AG09319 (cell line): ENCODE measurements around the gene ACP7.
"Not testable (repeated sequence)": the region's sequence is repeated elsewhere in the genome, so short reads cannot be mapped to it uniquely, and the experiment has no call there.

ENCODE experiments used
- DNase-seq: peaks from one replicate; pipeline ENCODE4 v3.0.0-alpha.2; 2010; ENCODE audit warnings: low read depth; ENCODE audit errors: extremely low read depth
- TF ChIP-seq, protein P1 (sequence below): IDR thresholded peaks from 2 replicates; pipeline ENCODE4 v1.5.1; 2011; ENCODE audit warnings: low read depth, mild to moderate bottlenecking, inconsistent platforms, low read length, moderate library complexity

The ACP7 gene

DNA sequence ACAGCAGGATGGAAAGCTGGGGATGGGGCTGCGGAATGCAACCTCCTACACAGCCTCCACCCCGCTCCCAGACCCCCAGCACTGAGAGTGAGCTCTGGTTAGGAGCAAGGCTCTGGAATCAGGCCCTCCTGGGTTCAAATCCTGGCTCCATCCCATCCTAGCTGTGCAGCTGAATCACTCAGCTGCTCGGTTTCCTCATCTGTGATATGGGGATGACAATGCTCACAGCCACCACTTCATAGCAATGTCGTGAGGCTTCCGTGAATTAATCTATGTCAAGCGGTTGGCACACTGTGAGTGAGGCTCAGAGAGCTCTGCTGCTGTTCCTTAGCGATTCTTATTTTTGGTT lies 538 bp downstream of the ACP7 start:
- no peak for DNase-seq
- TF ChIP-seq, protein P1, sequence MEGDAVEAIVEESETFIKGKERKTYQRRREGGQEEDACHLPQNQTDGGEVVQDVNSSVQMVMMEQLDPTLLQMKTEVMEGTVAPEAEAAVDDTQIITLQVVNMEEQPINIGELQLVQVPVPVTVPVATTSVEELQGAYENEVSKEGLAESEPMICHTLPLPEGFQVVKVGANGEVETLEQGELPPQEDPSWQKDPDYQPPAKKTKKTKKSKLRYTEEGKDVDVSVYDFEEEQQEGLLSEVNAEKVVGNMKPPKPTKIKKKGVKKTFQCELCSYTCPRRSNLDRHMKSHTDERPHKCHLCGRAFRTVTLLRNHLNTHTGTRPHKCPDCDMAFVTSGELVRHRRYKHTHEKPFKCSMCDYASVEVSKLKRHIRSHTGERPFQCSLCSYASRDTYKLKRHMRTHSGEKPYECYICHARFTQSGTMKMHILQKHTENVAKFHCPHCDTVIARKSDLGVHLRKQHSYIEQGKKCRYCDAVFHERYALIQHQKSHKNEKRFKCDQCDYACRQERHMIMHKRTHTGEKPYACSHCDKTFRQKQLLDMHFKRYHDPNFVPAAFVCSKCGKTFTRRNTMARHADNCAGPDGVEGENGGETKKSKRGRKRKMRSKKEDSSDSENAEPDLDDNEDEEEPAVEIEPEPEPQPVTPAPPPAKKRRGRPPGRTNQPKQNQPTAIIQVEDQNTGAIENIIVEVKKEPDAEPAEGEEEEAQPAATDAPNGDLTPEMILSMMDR, result no peak

DNA sequence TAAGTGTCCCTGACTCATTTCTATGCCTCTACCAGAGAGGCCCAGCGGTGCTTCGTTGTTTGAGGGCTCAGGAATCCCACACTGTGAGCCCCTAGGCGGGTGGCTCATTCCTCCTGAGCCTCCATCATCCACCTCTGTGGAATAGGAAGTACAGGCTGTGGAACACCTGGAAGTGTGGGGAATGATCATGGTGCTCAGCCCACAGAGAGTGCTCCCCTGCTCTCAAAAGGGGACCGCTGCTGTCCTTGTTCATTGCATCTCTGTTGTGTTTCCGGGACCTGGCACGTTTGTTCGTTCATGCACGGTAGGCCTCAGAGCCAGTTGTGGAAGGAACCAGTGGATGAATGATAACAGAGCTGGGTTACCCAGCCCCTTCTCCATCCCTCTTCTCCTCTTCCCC lies 1.2 kb downstream of the ACP7 start:
- no peak for DNase-seq
- TF ChIP-seq, protein P1, result no peak

DNA sequence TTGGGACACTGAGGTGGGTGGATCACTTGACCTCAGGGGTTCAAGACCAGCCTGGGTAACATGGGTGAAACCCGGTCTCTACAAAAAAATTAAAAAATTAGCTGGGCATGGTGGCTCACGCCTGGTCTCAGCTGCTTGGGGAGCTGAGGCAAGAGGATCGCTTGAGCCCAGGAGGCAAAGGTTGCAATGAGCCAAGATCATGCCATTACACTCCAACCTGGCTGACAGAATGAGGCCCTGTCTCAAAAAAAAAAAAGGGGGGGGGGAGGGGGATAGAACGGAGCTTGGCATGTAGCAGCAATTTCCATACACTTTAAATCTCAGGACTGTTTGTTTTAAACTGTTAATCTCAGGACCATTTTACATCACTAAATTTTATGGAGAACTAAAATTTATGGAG lies 2.2 kb downstream of the ACP7 start:
- TF ChIP-seq, protein P1, result no peak
- no peak for DNase-seq

DNA sequence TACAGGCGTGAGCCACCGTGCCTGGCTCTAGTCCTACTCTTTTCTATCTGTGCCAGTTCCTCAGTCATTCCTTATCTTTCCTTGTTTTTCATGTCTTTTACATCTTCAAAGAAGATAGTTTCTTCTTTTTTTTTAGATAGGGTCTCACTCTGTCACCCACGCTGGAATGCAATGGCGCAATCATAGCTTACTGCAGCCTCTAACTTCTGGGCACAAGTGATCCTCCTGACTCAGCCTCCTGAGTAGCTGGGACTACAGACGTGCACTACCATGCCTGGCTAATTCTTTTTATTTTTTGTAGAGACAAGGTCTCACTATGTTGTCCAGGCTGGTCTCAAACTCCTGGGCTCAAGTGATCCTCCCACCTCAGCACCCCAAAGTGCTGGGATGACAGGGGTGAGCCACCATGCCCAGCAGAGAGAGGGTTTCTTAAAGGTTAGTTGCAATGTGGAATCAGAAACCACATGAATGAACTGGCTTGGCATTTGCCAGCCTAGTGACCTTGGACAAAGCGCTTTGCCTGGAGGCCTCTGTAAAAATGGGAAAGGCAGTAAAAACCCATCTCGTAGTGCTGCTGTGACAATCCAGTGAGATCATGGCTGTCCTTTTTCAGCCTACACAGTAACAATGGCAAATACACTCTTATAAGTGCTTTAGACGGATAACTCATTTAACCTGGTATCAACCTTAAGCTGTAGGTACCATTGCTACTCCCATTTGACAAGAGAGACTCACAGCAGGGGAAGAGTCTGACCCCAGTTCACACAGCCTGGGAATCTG lies 3.9 kb downstream of the ACP7 start:
- TF ChIP-seq, protein P1, result no peak
- DNase-seq, result no peak

DNA sequence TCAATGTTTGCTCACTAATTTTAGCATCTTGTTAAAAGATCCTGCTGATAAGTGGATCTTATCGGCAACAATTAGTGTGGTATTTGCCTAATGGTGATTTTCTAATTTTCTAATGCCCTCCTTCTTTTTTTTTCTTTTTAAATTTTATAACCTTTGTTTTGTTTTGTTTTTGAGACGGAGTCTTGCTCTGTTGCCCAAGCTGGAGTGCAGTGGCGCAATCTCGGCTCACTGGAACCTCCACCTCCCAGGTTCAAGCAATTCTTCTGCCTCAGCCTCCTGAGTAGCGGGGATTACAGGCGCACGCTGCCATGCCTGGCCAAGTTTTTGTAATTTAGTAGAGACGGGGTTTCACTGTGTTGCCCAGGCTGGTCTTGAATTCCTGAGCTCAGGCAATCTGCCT lies 5.8 kb downstream of the ACP7 start:
- not testable (repeated sequence) for DNase-seq

DNA sequence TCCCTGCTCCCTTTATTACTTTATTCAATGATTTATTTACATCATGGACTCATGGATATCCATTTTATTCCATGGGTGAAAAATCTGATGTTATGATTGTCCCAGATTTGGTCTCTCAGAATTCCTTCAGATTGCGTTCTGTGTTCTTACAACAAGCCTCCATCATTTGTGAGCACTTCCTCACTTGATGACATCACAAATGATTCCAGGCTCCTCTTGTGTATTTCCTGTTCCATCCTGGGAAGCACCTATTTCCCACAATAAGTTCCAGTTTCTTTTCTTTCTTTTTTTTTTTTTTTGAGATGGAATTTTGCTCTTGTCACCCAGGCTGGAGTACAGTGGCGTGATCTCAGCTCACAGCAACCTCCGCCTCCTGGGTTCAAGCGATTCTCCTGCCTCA lies 6.7 kb downstream of the ACP7 start:
- no peak for DNase-seq
- TF ChIP-seq, protein P1, result no peak

DNA sequence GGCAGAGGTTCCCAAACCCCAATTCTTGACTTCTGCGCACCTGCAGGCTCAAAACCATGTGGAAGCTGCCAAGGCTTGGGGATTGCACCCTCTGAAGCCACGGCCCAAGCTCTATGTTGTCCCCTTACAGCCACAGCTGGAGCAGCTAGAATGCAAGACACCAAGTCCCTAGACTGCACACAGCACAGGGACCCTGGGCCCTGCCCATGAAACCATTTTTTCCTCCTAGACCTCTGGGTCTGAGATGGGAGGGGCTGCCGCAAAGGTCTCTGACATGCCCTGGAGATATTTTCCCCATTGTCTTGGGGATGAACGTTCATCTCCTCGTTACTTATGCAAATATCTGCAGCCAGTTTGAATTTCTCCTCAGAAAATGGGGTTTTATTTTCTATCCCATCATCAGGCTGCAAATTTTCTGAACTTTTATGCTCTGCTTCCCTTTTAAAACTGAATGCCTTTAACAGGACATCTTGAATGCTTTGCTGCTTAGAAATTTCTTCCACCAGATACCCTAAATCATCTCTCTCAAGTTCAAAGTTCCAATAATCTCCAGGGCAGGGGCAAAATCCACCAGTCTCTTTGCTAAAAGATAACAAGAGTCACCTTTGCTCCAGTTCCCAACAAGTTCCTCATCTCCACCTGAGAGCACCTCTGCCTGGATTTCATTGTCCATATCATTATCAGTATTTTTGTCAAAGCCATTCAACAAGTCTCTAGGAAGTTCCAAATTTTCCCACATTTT lies 11.8 kb downstream of the ACP7 start:
- DNase-seq, result not testable (repeated sequence)

DNA sequence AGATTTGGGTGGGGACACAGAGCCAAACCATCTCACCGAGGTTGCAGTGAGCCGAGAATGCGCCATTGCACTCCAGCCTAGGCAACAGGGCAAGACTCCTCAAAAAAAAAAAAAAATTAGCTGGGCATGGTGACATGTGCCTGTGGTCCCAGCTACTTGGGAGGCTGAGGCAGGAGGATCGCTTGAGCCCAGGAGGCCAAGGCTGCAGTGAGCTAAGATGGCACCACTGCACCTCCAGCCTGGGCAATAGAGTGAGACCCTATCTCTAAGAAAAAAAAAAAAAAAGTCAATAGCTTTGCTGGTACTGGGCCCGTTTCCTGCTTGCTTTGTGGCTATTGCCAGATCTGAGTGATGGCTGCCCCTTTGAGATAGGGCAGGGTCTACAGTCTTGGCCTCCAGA lies 13.1 kb downstream of the ACP7 start:
- TF ChIP-seq, protein P1, result no peak
- no peak for DNase-seq
